GM21528 (cell line): ENCODE measurements around the gene PLEKHG4B.
"Not testable (repeated sequence)": the region's sequence is repeated elsewhere in the genome, so short reads cannot be mapped to it uniquely, and the experiment has no call there.

ENCODE experiments used
- ATAC-seq: cut with Tn5 transposase; IDR thresholded peaks from one replicate; pipeline ENCODE4 v1.9.1; 2021; ENCODE audit warnings: mild to moderate bottlenecking, moderate library complexity; ENCODE audit not compliant: unreplicated experiment, low FRiP score

PLEKHG4B gene

GRCh38 chr5:150746-151145 lies 58.8 kb downstream of the PLEKHG4B start:
- ATAC-seq, result no peak

GRCh38 chr5:152077-152476 lies 60.1 kb downstream of the PLEKHG4B start:
- ATAC-seq, result no peak

GRCh38 chr5:153256-153655 lies 61.3 kb downstream of the PLEKHG4B start:
- ATAC-seq, result no peak

- ATAC-seq, result no peak
Measured at GRCh38 chr5:154236-154635, 62.3 kb downstream of the PLEKHG4B start.

GRCh38 chr5:154826-155225 lies 62.9 kb downstream of the PLEKHG4B start:
- no peak for ATAC-seq

- no peak for ATAC-seq
Measured at GRCh38 chr5:155651-156410, 63.9 kb downstream of the PLEKHG4B start.

DNA sequence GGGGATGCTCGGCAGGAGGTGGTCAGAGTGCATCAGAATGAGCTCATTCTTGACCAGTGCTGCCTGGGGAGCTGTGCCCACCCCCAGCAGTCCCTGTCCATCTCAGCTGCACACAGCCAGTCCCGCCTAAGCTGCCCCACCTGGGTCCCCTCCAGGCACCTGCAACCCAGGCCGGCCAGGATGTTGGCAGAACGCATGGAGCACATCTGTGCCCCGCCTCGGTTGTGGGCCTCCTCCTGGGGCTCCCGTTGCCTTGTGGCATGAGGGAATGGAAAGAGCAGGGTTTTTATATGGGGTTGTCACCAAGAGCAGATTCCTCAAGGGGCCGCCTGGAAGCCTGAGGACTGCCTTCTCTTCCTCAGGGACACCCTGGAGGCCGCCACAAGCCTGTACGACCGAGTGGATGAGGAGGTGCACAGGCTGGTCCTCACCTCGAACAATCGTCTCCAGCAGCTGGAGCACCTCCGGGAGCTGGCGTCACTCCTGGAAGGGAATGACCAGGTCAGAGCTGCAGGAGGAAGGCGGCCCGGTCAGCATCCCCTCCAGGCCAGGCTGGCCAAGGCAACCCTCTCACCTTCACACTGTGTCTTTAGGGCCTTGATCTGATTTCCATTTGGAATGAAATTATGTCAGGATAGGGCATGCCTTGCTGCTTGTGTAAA lies 64.6 kb downstream of the PLEKHG4B start:
- no peak for ATAC-seq

DNA sequence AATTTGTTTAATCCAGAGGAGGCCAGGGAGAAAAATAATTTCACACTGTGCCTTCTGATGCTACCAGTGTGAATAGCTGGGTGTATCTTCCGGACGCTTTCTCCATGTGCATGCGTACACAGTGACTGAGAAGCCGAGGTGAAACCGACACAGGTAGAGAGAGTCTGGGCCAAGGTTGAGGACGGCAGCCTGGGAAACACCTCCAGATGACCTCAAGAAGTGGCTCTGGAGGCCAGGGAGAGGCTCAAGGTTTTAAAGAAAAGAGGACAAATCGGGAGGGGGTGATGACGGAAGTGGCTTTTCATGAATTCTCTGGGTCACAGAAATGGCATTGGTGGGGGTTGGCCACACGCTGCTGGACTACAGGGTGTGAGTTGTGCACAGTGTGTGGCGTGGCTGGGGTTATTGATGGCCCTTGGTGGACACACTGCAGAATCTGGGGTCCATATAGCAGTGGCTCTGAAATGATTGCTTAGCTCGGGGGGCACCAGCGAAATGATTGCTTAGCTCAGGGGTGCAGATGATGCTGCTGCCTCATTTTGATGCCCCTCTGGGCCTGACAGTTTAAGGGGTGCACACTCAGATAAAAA lies 65.3 kb downstream of the PLEKHG4B start:
- no peak for ATAC-seq

- ATAC-seq, result no peak
Measured at GRCh38 chr5:157801-158200, 65.8 kb downstream of the PLEKHG4B start.

GRCh38 chr5:158807-159447 lies 67.0 kb downstream of the PLEKHG4B start:
- no peak for ATAC-seq

DNA sequence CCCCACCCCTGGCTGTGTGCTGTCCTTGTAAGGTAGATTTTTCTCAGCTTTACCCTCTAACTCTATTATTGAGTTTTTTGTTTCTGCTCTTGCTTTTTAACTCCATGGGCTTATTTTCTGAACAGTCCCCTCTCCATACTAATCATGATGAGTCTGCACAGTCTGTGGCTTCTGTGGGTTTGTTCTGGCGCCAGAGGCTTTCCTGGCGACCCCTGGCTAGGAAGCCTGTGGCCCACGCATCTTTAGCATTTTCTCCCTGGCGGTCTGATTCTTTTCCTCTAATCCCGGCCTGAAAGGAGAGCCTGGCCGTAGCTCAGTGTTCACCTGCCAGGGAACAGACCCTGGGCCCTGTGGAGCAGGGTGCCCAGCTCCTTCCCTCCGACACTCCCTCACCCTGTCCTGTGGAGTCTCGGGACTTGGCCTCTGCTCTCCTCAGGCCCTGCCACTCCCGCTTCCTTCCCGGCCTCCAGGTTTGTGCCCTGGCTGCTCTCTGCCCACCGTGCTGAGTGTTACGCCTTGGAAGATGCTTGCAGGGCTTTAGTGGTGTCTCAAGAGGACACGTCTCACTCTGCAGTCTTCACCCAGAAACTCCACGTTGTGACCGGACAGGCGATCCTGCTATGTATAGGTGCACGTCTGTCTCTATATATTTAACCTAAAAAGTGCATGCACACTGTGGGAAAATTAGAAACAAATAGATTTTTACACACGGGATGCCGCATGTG lies 67.6 kb downstream of the PLEKHG4B start:
- no peak for ATAC-seq

- no peak for ATAC-seq
Measured at GRCh38 chr5:160173-160510, 68.2 kb downstream of the PLEKHG4B start.

DNA sequence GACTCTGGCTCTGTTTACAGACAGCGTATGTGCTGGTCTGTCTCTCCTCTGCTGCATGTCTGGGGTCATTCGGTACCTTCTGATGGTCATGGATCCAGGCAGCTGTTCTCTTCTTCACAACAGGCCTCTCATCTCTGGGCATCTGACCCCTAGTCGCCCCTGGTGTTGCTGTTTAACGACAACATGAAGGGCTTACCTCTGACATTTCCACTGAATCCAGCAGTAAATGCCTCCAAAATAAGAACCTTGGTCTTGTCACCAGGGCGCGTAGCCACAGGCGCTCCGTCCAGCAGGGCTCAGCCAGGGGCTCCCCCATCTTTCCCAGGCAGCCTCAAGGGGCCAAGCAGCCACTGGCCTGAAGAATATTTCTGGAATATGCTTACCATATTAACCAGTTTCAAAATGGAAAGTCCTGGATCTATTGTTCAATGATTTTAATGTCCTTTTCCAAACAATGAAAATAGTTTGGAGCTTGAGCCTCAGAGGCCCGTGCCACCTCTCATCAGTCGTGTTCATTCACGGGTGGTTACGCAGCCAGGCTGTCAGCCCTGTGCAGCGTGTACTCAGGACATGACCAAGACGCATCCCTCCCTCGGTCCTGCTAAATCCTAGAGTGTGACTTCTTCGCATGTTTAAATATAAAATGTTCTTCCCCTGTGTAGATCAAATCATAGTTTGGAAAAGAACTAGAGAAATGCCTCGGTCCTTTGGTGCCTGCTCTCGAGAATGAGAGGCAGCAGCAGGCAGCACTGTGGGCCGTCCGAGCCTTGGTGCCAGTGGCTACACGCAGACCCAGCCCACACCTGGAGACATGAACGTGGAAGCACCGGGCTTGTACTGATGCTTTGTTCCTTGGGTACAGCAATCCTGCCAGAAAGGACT lies 69.2 kb downstream of the PLEKHG4B start:
- no peak for ATAC-seq

DNA sequence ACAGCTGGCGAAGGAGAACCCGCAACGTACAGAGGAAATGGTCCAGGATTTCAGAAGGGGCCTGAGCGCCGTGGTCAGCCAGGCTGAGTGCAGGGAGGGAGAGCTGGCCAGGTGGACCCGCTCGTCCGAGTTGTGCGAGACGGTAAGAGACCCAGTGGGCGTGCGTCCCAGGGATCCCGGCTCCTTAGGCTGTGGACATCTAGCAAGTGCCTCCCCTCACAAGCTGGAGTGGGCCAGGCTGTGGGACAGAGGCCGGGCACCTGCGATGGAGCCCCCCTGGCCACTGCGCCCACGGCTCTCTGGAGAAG lies 69.8 kb downstream of the PLEKHG4B start:
- ATAC-seq, result no peak

DNA sequence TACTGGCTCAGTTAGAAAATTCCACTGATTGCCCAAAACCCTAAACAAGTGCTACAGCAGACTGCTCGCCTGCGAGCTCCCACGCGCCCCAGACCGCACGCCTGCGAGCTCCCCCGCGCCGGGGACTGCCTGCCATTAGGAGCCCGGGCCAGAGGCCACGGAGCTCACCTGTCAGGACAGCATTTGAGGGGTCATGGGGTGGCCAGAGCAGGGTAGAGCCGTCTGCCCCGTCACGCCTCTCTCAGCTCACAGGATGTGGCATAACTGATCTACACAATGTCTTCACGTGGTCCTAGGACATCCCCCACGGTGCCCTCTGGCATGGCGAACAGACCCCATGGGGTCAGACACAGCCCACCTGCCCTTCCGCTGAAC lies 70.2 kb downstream of the PLEKHG4B start:
- no peak for ATAC-seq

- ATAC-seq, result no peak
Measured at GRCh38 chr5:162565-163337, 70.8 kb downstream of the PLEKHG4B start.

DNA sequence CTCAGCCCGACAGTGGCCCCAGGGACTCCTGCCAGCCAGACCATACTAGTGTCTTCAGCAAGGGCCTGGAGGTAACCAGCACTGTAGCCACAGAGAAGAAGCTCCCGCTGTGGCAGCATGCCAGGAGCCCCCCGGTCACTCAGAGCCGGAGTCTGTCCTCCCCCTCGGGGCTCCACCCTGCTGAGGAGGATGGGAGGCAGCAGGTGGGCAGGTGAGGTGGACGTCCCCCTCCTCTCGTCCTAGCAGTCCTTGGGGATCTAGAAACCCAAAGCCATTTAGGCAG lies 71.3 kb downstream of the PLEKHG4B start:
- ATAC-seq, result no peak

DNA sequence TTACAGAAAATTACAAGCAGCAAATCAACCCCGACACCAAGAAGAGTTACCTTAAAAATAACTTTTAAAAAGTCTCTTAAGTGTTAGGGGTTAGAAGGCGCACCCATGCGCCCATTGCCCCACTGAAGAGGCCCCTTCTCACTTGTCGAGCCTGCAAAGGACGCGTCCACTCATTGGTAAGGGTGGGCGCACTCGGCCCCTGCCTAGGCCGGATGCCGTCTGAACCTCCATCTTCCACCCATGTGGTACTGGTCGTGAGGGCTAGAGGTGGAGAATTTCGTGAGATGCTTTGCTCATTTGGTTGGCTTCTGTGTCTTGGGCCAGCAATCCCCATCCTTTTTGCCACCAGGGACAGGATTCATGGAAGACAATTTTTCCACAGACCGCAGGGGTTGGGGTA lies 71.9 kb downstream of the PLEKHG4B start:
- ATAC-seq, result no peak

DNA sequence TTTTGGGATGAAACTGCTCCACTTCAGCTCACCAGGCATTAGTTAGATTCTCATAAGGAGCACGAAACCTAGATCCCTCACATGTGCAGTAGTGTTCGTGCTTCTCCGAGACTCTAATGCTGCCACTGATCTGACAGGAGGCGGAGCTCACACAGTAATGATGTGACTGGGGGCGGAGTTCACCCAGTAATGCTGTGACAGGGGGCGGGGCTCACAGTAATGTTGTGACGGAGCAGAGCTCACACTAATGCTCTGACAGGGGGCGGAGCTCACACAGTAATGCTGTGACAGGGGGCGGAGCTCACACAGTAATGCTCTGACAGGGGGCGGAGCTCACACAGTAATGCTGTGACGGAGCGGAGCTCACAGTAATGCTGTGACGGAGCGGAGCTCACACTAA lies 72.3 kb downstream of the PLEKHG4B start:
- ATAC-seq, result no peak

DNA sequence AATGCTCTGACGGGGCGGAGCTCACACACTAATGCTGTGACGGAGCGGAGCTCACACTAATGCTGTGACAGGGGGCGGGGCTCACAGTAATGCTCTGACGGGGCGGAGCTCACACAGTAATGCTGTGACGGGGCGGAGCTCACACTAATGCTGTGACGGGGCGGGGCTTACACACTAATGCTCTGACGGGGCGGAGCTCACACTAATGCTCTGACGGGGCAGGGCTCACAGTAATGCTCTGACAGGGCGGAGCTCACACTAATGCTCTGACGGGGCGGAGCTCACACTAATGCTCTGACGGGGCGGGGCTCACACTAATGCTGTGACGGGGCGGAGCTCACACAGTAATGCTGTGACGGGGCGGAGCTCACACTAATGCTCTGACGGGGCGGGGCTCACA lies 72.8 kb downstream of the PLEKHG4B start:
- not testable (repeated sequence) for ATAC-seq
